Activated CD4-positive, alpha-beta T cell treated with anti-CD3 and anti-CD28 coated beads, Interleukin-2, amount 50 U/mL, for 1 hour (primary cell): Measurements from ENCODE around the gene INTS15.
A peak's percentile ranks its signal among the peaks of the same experiment; 100 is the strongest.
"Not testable (repeated sequence)": the region's sequence is repeated elsewhere in the genome, so short reads cannot be mapped to it uniquely, and the experiment has no call there.

Experiments
- DNase-seq: peaks from one replicate; pipeline ENCODE4 v3.0.0-alpha.2; 2020

INTS15 gene

DNA sequence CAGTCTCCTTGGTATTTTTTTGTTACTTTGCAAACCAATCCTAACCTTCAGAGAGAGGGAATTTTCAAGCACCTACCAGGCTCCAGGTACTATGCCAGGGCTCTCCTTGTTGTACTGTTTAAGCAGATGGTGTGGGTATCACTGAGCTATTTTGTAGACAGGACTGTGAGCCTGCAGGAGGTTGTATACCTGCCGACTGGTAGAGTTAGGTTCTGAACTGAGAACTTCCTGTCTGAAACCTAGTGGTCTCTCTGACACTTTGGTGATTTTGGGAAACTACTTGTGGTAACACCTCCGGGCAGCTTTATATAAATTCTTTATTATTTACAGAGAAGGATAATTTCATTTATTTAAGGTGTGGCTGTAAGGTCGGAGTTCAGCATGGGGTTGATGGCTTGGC is 30.1 kb downstream of the INTS15 start:
- no peak for DNase-seq

DNA sequence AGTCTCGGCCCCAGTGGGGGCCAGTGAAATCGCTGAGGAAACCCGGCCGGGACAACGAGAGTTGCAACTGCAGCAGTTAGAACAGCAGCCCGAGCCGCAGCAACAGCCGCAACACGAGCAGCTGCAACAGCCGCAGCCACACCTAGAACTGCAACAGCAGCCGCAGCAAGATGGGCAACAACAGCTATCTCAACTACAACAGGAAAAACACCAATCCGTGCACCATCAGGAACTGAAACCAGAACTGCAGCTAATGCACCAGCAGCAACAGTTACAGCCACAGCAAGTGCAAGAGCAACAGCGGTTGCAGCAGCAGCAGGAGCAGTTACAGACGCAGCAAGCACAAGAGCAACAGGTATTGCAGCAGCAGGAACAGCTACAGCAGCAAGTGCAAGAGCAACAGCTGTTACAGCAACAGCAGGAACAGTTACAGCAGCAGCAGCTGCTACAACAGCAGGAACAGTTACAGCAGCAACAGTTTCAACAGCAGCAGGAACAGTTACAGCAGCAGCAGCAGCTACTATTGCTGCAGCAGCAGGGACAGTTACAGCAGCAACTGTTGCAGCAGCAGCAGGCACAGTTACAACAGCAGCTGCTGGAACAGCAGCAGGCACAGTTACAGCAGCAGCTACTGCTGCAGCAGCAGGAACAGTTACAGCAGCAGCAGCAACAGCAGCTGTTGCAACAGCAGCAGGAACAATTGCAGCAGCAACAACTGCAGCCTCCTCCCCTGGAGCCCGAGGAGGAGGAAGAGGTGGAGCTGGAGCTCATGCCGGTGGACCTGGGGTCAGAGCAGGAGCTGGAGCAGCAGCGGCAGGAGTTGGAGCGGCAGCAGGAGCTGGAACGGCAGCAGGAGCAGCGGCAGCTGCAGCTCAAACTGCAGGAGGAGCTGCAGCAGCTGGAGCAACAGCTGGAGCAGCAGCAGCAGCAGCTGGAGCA is 31.6 kb downstream of the INTS15 start:
- no peak for DNase-seq

DNA sequence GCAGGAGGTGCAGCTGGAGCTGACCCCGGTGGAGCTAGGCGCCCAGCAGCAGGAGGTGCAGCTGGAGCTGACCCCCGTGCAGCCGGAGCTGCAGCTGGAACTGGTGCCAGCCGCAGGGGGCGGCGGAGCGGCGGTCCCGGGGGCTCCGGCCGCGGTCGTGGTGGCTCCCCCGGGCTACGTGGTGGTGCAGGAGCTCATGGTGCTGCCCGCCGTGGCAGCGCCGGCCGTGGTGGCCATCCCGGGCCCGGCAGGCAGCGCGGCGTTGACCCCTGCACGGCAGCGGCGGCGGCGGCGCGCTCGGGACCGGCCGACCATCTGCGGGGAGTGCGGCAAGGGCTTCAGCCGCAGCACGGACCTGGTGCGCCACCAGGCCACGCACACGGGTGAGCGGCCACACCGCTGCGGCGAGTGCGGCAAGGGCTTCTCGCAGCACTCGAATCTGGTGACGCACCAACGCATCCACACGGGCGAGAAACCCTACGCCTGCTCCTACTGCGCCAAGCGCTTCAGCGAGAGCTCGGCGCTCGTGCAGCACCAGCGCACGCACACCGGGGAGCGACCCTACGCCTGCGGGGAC is 32.4 kb downstream of the INTS15 start:
- DNase-seq: no peak

DNA sequence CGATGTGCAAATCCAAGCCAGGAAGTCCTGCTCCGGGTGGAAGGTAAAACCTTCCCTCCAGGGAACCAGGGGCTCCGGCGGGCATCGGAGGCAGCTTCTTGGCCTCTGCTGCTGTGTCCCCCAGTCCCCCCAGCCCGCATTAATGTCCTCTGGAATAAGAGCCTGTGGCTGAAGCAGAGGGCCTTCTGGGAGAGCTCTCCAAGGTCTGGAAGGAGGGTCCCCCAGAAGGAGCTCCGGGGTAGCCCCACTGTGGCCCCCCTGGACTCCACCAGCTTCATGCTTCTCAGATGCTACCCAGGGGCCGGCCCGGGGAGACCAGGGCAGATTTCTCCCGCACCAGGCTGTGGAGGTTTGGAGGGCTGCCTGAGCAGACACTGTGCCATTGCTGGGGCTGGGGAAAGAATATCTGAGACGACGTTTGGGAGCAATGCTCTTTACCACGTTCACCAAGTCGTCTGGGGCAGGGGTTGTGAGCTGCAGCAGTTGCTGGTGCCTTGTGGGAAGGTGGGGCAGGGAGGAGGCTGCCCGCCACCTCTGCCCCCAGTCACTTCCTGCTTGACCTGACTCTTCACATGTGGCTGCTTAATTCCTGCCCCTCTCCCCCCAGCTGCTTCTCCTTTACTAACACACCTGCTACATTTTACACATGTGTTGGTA is 33.9 kb downstream of the INTS15 start:
- no peak for DNase-seq

DNA sequence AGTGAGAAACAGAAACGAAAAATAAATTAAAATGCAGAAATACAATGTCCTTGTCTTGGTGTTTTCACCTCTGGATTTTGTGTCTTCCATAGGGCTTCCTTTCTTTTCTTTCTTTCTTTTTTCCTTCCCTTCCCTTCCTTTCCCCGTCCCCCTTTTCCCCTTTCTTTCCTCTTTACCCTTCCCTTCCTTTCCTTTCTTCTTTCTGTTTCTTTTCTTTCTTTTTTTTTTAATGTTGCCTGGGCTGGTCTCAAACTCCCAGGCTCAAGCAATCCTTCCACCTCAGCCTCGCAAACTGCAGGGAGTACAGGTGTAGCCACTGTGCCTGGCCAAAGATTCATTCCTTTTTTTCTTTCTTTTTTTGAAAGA is 34.4 kb downstream of the INTS15 start:
- no peak for DNase-seq

DNA sequence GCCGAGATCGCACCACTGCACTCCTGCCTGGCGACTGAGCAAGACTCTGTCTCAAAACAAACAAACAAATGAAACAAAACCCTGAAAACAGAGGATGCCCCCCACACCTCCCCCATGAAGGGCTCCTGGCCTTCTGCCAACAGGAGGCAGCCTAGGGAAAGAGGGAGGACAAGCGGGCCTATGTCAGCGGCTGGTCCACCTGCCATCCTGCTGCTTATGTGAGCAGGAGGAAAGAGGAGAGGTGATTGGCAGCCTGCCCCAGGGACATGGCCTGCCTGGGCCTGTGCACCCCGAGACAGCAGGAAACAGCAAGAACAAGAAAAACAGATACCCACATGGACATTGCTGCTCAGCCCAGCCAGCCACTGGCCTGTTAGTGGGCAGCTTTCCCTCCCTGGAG is 38.2 kb downstream of the INTS15 start:
- no peak for DNase-seq

DNA sequence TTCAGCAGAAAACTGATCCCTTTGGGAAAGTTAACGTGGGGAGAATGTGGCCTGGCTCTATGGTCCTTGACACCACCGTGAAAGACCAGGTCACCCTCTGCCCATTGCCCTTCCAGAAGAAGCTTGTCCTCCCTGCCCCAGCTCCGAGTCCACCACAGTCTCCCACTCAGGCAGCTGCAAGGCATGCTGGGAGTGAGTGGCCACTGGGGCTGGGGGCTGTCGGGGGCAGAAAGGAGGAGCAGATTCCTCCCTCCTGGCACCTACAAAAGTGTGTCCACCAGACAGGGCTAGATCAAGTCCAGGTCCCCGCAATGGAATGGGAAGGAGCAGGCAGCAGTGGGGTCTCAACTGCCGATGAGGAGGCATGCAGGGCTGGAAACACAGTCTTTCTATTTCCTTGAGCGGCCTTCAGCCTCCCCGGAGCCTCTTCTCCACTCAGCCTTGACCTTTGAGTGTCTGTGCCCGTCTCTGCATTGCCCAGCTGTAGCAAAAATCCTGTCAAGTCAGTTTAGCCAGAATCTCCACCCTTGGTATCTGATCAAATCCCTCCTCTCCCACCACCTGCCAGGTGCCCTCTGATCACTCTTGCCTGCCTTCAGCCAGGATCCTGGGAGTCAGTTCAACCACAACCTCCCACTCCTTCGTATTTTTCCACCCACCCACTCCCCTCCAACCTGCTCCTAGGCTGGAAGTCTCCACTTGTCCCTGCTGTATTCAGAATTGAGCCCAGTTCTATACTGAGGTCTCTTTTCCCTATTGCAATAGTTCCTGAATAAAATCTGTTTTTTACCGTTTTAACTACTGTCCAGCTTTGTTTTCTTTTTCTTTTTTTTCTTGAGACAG is 40.4 kb downstream of the INTS15 start:
- DNase-seq: no peak

DNA sequence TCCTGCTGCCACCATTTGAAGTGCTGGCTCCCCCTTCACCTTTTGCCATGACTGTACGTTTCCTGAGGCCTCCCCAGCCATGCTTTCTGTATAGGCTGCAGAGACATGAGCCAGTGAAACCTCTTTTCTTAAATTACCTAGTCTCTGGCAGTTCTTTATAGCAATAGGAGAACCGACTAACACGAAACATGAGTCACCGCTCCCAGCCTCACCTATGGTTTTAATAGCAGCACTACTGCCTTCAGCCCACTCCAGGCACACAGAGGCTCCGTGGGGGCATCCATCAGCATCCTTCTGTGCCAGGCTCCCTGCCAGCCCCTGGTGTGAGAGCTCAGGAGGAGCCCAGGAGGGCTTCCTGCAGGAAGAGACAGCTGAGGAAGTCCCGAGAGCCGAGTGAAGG is 41.8 kb downstream of the INTS15 start:
- no peak for DNase-seq

DNA sequence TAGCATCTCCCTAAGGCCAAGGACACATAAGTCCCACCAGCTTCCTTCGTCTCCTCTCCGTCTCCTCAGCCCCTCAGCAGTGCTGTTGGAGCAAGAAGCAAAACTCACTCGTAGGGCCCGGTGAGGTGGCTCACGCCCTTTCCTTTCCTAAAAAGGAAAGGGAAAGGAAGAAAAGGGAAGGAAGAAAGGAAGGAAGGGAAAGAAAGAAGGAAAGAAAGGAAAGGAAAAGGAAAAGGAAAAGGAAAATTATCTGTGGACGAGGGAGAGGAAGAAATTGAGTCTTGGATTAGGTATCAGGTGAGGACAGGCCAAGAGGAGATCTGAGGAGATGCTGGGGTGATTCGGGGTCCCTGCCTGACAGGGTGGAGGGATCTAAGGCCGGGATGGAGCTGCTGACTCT is 44.2 kb downstream of the INTS15 start:
- DNase-seq: no peak

DNA sequence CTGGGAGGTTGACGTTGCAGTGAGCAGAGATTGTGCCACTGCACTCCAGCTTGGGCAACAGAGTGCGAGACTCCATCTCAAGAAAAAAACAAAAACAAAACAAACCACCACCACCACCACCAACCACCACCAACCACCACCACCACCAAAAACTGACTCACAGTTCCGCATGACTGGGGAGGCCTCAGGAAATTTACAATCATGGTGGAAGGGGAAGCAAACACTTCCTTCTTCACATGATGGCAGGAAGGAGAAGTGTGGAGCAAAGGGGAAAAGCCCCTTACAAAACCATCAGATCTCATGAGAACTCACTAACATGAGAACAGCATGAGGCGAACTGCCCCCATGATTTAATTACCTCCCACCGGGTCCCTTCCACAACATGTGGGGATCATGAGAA is 45.1 kb downstream of the INTS15 start:
- DNase-seq: not testable (repeated sequence)

DNA sequence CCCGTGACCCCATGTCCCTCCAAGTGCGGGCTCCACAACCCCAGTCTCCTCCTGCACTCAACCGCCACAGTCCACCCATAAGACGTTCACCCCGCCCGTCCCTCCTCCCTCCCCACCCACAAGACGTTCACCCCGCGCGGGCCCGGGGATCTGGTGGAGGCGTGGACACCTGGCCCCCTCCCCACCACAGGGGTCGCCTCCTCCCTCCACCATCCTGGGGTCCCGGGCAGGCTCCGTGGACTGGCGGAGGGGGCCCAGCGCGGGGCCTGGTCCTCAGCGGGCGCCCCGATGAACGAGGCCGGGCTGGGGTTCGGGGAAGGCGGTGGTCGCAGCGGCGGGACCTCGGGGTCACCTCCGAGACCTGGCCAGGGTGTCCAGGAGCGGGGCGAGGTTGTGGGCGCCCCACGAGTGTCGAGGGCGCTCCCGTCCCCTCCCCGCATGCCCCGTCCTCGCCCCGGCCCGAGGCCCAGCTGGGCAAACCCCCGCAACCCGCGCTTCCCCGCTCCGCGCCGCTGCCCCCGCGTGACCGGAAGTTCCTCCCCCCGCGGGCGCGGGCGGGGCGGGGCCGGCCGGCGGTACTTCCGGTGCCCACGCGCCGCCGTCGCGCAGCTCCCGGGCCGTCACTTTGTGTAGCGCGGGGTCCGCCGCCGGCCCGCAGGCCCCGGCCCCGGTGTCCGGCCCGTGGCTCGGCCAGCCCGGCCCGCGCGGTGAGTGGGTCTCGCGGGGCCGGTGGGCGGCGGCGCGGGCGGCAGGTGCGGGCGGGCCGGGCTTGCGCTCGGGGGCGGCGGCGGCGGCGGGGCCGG is 47.1 kb downstream of the INTS15 start, which contains the start of gene ZNF316:
Gene ZNF316 (plus strand): TSS at position 578 of the 803 bp plus-strand sequence. CDS start 5,092 bp downstream, outside the sequence.
- peak; percentile 43 for DNase-seq

DNA sequence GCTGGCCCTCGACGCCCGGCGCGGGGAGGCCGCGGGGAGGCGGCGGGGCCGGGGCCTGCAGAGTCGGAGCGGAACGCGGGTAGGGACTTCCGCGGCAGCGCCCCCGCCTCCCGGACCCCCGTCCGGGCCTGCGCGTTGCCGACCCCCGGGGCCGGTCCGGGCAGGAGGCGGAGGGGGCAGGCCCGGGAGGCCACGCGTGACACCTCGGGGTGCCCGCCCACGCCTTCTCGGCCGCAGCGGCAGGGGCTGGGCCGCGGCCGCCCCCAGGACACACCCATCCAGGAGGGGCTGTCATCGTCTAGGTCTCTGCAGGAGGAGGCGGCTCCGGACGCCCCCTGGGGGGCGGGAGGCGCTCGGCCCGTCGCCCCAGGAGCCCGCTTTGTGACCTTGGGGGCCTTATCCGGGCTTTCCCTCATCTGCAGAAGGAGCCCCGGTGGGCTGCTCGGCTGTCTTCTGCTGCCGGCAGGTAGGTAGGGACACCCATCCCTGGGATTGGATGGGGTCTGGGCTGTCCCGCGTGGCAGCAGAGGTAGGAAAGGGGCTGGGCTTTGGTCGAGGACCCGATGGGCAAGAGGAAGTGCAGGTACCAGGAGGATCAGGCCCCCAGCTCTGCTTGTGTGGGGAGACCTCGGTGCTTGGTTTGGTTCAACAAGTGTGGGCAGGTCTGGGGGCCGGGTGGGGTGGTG is 47.9 kb downstream of the INTS15 start:
- DNase-seq: peak; percentile 31

DNA sequence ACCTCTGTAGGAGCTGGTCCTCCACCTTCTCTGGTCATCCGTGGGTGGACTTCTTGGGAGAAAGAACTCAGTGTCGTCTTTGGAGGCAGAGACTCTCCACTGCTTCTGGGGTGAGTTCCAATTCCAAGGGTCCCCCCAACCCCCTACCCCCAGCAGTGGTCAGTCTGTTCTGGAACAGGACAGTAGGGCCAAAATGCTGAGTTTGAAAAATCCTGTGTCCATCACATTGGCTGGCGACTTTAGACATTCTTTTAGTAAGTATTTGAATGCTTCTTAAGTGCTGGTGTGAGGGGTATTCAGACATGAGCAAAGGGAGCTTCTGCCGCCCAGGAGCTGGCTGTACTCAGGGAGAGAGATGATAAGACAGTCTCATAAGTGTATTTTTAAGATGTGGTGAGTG is 49.2 kb downstream of the INTS15 start:
- no peak for DNase-seq

DNA sequence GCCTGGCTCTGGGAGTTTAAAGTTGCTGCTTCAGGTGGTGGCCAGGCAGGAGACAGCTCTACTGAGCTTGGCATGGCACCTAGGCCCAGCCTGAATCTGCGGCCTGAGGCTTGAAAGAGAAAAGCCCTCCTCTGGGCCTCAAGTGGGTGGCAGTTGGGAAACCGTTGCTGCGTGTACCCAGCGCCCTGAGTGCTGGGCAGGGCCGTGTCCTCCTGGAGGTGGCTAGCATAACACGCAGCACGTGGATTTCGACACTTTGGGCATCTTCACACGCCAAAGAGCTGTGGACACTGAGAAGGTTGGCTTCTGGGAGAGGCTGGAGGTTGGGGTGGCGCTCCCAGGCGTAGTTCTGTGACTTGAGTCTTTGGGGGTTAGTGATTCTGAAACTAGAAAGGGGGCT is 49.8 kb downstream of the INTS15 start:
- no peak for DNase-seq

DNA sequence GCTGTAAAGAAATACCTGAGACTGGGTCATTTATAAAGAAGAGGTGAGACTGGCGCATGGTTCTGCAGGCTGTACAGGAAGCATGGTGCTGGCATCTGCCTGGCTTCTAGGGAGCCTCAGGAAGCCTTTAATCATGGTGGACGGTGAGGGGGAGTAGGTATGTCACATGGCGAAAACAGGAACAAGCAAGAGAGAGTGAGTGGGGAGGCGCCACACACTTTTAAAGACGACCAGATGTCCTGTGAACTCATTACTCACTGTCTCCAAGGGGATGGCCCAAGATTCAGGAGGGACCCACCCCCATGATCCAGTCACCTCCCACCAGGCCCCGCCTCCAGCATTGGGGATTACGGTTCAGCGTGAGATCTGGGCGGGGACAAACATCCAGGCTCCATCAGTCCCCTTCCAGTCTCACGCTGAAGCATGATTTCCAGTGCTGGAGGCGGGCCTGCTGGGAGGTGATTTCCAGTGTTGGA is 50.5 kb downstream of the INTS15 start:
- DNase-seq: no peak

DNA sequence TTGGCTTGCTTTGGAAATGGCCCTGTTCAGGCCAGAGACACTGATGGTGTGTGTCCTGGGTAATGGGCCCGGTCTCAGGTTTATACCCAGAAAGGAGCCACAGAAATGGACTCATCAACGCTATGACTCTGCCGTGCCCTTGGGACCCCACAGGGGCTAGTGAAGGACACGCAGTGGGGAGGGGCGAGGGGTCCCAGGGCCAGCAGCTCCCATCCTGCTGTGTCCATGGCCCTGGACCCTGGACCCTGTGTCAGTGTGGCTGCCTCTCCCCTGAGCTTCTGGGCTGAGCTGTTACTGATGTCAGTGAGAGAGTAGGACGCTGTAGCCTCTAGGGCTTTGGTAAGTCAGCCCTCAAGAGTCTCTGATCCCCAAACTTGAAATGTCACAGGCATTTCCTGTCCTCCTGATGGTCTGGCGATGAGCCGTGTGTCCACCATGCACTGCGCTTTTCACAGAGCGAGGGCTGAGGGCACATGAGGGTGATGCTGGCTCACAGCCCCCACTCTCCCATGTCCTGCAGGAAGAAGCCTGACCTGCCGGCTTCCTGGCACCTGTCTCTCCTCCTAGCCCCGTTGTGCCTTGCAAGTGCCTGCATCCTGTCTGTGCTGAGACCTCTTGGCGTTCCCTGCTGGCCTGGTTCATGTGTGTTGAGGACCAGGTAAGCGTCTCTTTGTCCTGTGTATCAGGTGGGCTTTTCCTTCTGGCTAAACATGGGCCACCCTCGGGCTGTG is 51.6 kb downstream of the INTS15 start:
- DNase-seq: no peak

DNA sequence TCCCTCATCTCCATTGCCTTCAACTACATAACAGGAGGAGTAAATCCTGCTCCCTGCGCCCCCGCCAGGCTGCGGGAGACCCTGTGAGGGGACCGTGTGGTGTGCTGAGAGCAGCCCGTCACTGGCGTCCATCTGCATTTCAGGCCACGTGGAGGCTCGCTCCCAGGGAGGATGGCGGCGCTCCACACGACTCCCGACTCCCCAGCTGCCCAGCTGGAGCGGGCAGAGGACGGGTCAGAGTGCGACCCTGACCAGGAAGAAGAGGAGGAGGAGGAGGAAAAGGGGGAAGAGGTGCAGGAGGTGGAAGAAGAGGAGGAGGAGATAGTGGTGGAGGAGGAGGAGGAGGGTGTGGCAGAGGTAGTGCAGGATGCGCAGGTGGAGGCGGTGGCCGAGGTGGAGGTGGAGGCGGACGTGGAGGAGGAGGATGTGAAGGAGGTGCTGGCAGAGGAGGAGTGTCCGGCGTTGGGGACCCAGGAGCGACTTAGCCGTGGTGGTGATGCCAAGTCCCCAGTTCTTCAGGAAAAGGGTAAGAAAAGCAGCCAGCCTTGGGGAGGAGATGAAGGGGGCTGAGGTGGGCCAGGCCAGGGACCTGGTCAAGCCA is 52.5 kb downstream of the INTS15 start:
- DNase-seq: no peak

DNA sequence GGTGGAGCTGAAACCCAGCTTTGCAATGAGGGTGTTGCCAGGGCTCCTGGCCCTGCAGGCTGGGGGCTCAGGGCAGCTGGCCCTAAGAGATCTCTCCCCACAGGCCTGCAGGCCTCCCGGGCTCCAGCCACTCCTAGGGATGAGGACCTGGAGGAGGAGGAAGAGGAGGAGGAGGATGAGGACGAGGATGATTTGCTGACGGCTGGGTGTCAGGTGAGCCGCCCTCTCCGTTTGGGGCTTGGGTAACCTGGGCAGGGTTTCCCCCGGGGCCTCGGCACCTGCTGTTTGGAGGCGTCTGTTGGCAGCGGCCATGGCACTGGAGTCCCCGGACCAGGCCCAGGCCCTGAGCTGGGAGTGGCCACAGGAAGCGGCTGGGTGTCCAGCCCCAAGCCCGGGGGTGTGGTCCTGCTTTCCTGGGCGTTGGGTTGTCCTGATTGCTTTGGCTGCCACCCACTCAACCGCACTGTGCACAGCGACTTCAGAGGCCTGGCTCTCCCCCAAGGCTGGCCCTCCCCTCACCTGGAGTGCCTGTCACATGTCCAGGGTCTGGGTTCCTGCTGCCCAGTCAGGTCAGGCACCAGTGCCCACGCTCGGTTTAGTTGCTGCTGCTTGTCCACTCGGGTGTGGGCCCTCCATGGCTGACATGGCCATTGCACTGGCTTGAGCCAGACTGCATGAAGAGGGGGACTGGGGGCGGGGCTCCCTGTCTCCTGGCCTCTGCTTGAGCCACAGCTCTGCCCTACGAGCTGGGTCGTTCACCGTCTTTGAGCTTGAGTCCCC is 53.2 kb downstream of the INTS15 start:
- DNase-seq: no peak

DNA sequence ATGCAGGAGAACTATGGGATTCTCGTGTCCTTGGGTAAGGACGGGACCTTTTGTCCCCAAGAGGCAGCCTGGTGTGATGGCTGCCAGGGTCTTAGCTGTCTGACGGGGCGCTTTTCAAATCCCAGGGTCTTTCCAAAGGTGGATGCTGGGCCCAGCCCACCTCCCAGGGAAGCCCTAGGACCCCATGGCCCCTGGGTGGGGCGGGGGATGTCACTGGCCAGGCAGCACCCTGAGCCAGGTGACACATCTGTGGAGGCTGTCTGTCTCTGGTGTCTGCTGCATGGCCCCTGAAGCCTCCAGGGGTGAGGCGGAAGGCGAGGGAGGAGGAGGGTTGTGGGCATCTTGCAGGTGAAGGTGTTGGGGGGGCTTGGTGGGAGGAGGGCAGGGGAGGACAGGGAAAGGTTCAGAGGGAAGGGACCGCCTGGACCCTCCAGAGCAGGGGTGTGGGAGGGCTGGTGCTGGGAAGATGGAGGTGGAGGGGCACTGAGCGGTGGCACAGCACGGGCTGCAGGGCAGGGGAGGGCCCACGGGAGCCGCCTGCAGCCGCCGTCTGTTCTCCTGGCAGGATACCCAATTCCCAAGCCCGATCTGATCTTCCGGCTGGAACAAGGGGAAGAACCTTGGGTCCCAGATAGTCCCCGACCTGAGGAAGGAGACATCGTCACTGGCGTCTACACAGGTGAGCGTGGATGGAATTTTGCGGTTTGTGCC is 54.2 kb downstream of the INTS15 start:
- no peak for DNase-seq
